Measurements from ENCODE around the gene GLT8D2.

GLT8D2 gene, protein sequence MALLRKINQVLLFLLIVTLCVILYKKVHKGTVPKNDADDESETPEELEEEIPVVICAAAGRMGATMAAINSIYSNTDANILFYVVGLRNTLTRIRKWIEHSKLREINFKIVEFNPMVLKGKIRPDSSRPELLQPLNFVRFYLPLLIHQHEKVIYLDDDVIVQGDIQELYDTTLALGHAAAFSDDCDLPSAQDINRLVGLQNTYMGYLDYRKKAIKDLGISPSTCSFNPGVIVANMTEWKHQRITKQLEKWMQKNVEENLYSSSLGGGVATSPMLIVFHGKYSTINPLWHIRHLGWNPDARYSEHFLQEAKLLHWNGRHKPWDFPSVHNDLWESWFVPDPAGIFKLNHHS

DNA sequence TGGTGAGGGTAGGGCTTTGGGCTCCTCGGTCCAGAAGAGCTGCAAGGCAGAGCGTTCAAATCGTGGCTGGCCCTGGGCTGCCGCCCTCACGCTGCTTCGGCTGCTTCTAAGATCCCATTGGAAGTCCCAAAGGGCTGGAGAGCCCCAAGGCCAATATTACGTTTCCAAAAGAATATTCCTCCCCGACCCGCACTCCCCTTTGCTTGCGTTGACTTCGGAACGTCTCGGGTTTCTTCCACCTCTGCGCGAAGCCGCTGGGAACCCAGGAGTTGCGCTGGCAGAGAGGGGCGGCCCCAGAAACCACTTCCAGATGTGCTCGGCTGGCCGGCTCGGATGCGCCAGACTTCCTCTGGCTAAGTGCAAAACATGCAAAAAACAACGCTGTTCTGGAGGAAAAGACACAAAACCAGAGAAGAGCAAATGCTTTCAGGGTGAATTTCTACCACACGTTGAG is at the start of gene GLT8D2:
Gene GLT8D2, minus strand, starts transcription at position 285 of the 454 bp plus-strand sequence. CDS start 30,539 bp downstream, outside the sequence.
- no peak for DNase-seq

- no peak for DNase-seq
Measured at GRCh38 chr12:104097954-104098353, 48.0 kb upstream of the GLT8D2 start.

DNA sequence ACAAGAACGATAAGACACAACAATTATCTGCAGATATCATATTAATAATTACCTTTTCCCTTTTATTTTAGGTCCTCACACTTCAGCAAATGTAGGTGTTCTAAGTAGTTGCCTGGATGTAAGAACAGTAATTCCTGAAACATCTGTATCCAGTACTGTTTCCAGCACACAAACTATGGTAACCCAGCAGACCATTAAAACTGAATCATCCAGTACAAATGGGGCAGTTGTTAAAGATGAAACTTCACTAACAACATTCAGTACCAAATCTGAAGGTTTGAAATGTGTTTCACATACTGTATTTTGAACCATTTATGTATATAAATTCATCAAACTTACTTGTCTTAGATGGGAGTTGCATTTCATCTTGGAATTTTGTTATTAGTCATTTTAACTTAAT is 45.3 kb upstream of the GLT8D2 start:
- no peak for DNase-seq

- no peak for DNase-seq
Measured at GRCh38 chr12:104094284-104094683, 44.3 kb upstream of the GLT8D2 start.

DNA sequence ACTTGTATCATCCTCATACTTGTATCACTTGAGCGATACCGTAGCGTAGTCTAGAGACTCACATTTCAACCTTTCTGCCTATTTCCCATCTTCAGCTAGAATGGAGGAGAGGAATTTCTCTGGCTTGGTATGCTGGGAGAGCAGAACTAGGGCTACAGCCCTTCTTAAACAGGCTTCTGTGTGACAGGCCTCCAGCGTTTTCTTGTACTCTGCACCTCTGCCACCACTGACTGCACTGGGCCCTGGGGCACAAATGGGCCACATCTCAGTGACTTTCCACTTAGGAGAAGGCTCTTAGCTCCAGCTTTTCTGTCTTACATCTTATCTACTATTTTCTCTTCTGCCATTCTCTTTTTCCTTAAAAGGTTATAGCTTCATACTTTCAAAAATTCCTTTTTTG is 41.1 kb upstream of the GLT8D2 start:
- DNase-seq: no peak

GRCh38 chr12:104090685-104091084 is 40.7 kb upstream of the GLT8D2 start:
- DNase-seq: no peak

- DNase-seq: no peak
Measured at GRCh38 chr12:104083769-104084475, 33.9 kb upstream of the GLT8D2 start.

DNA sequence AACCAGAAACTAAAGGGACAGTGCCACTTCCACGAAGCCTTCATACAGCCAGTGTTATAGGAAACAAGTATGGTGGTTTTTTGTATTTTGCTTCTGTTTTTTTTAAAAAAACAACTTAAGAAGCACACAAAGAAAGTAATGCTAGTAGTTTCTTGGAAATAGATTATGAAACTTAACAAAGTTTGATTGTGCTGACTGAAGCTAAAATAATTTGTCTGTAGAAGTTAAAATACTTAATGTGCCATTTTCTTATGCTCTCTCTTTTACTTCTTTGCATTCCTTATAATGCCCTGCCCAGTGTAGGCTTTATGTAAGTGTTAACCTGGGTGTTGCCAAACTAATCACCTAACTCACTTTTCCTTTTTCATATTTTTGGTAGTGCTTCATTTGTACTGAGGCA is 30.8 kb upstream of the GLT8D2 start:
- no peak for DNase-seq

- no peak for DNase-seq
Measured at GRCh38 chr12:104079024-104079423, 29.0 kb upstream of the GLT8D2 start.

- no peak for DNase-seq
Measured at GRCh38 chr12:104073699-104074098, 23.7 kb upstream of the GLT8D2 start.

GRCh38 chr12:104072099-104072498 is 22.1 kb upstream of the GLT8D2 start:
- no peak for DNase-seq

DNA sequence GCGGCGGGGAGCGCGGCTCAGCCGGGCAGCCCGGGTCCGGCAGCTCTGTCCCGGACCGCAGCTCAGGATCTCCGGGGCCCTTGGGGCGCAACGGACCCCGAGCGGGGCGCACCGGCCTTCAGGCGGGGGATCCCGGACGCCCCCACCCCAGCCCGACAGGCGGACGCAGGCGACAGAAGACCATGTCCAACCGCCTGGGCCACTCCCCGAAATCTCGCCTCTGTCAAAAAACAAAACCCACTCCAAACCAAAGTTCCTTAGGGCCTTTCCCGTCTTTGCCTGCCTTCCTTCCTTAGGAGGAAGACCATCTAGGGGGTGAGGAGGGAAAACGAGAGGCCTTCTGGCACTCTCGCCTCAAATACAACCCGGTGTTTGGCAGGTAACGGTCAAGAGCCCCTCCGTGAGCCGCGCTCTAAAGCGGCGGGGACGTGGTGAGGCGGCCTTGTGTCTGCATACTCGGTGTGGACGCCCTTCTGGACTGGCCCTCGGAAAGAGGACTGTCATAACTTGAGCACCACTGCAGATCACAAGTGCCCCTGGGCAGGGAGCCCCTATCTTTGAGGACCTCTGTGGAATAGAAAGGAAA is 14.9 kb upstream of the GLT8D2 start:
- no peak for DNase-seq

GRCh38 chr12:104064031-104064841 is 14.2 kb upstream of the GLT8D2 start, which contains the start of gene HCFC2:
TSS of gene HCFC2 (plus strand) at chr12:104064531. CDS start at chr12:104064561, 30 bp downstream.
- DNase-seq: peak; percentile 85

GRCh38 chr12:104063712-104064030 is 13.7 kb upstream of the GLT8D2 start:
- no peak for DNase-seq

DNA sequence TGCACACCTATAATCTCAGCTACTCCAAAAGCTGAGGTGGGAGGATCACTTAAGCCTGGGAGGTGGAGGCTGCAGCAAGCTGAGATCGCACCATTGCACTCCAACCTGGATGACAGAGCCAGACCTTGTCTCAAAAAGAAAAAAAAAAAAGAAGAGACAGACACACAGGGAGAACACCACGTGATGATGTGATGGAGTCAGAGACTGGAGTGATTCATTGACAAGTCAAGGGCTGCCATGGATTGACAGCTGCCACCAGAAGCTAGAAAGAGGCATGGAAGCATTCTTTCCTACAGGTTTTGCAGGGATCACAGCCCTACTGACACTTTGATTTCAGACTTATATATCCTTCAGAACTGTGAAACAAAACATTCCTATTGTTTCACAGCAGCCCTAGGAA is 10.8 kb upstream of the GLT8D2 start:
- no peak for DNase-seq

DNA sequence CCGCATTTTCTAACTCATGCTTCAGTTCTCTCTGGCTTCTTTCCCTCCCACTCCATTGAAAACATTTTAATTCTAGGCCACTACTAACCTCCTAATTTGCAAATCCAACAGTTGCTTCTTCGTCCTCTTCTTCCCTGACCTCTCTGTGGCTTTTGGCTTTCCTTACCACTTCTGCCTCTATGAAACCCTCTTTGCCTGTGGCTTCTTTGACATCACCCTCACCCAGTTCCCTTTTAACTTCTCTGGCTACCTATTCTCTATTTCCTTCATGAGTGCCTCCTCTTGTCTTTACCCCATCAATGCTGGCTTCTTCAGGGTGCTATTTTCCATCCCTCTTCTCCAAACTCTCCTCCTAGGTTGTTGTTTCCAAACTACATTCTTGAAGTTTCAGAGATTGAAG is 10.0 kb upstream of the GLT8D2 start:
- no peak for DNase-seq

DNA sequence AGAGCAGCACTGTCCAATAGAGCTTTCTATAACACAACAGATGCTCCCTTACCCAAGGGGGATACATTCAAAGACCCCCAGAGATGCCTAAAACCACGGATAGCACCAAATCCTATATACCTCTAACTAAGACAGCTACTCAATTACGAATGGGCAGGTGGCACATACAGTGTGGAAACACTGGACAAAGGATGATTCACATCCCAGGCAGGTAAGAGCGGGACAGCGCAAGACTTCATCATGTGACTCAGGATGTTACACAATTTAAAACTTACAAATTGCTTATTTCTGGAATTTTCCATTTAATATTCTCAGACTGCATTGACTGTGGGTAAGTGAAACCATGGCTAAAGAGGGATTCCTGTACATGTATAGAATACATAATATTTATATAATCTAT is 8.8 kb upstream of the GLT8D2 start:
- no peak for DNase-seq

- no peak for DNase-seq
Measured at GRCh38 chr12:104057771-104058197, 7.8 kb upstream of the GLT8D2 start.

GRCh38 chr12:104056419-104056972 is 6.5 kb upstream of the GLT8D2 start:
- no peak for DNase-seq

DNA sequence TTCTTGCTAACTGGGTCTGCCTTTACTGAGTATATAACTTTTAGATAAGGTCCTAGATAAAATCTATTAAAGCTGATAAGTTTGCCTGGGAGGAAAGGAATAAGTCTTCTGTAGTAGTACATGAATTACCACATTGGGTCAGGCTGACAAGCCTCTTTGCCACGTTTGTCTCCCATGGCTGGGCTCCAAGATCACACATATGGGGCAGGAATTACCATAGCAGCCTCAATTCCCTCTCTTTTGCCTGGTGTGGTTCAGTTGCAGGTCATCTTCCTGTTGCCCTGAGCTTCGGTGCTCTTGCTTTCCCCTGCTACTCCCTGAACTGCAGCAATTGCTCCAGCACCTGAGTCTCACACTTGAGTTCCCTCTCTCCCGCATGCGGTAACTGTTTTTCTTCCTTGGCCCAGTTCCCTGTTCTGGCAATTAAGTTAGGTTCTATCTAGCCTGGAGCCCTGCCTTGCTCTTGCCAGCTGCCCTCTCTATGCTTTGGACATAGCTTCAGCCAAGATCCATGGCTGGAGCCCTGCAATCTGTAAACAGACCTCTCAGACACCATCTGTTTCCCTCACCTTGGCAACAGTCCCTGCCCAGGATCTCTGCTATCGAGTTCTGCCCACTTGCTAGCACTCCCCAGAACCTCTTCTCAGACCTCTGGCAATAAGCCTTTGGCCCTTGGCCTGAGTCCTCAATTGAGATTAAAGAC is 5.8 kb upstream of the GLT8D2 start:
- no peak for DNase-seq

GRCh38 chr12:104054681-104055346 is 4.8 kb upstream of the GLT8D2 start:
- DNase-seq: no peak

DNA sequence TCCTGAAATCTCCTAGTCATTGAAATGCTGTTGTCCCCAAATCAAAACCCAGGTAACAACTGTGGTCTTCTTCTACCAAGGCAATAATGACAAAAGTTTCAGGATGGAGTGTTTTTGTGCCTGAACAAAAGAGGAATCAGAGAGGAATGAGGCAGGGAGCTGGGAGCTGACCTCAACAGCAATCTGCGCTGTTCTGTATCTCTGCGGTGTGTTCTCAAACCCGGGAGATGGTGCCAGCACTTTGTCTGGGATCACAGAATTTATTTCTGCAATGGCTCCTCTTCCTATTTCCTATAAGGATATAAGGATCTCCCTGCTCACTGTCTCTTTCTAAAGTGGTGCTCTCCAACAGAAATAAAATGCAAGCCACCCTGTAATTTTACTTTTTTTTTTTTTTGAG is 449 bp upstream of the GLT8D2 start:
- DNase-seq: no peak
